SH-SY5Y (cell line): ENCODE data around the gene PGPEP1.

ENCODE experiments used
- GATA2 ChIP-seq: IDR thresholded peaks from 2 replicates; pipeline ENCODE4 v1.6.1; 2011; ENCODE audit warnings: mild to moderate bottlenecking, low read depth, low read length
- GATA3 ChIP-seq: IDR thresholded peaks from 2 replicates; pipeline ENCODE4 v1.6.1; 2011; ENCODE audit warnings: low read depth, mild to moderate bottlenecking, low read length, moderate library complexity

The PGPEP1 gene

GRCh38 chr19:18340190-18340989 is at the start of gene PGPEP1:
TSS of gene PGPEP1 (plus strand) at chr19:18340598. CDS start at chr19:18340682, 84 bp downstream.
- TF ChIP-seq GATA3 (no peak), GATA2 (no peak)

- TF ChIP-seq GATA2 (no peak), GATA3 (no peak)
Observed at GRCh38 chr19:18291019-18291524, 49.3 kb upstream of the PGPEP1 start.

- TF ChIP-seq GATA2 (no peak), GATA3 (no peak)
Observed at GRCh38 chr19:18291590-18292461, 48.6 kb upstream of the PGPEP1 start.

GRCh38 chr19:18292462-18292809 is 48.0 kb upstream of the PGPEP1 start:
- TF ChIP-seq GATA3 (no peak), GATA2 (no peak)

GRCh38 chr19:18292810-18293641 is 47.4 kb upstream of the PGPEP1 start:
- no peak for TF ChIP-seq GATA2

GRCh38 chr19:18293642-18294466 is 46.5 kb upstream of the PGPEP1 start:
- TF ChIP-seq GATA2 (no peak), GATA3 (no peak)

- TF ChIP-seq GATA3 (no peak), GATA2 (no peak)
Observed at GRCh38 chr19:18294467-18294864, 45.9 kb upstream of the PGPEP1 start.

GRCh38 chr19:18295034-18295451 is 45.4 kb upstream of the PGPEP1 start:
- no peak for TF ChIP-seq GATA3
- no peak for TF ChIP-seq GATA2

GRCh38 chr19:18297308-18297707 is 43.1 kb upstream of the PGPEP1 start:
- TF ChIP-seq GATA2 (peak; percentile 64), GATA3 (no peak)

GRCh38 chr19:18298601-18299000 is 41.8 kb upstream of the PGPEP1 start:
- TF ChIP-seq GATA2 (no peak), GATA3 (no peak)

- no peak for TF ChIP-seq GATA3
- TF ChIP-seq GATA2 = no peak
Observed at GRCh38 chr19:18299654-18300053, 40.7 kb upstream of the PGPEP1 start.

- TF ChIP-seq GATA3 = no peak
- no peak for TF ChIP-seq GATA2
Observed at GRCh38 chr19:18300930-18301717, 39.3 kb upstream of the PGPEP1 start.

- no peak for TF ChIP-seq GATA2
- no peak for TF ChIP-seq GATA3
Observed at GRCh38 chr19:18301718-18302111, 38.7 kb upstream of the PGPEP1 start.
